Sigmoid colon (tissue), 7 donors: Measurements from ENCODE around the gene ZFAND6. TPM values are rescaled to one million over a fixed set of nuclear protein-coding genes. Genes with fewer than 3 reads are reported as not detected.

Experiments used
- DNase-seq: peaks from one replicate; pipeline ENCODE4 v3.0.0-alpha.2; 2019
- H3K27ac ChIP-seq, 4 donors: fragments of 200-600 bp; sonication (generic); one replicate each; pipeline ENCODE4 v1.5.1; 2016 to 2019; ENCODE audit warnings: mild to moderate bottlenecking in 1 of 4
- H3K27me3 ChIP-seq, 3 donors: fragments of 200-600 bp; sonication (generic); one replicate each; pipeline ENCODE4 v1.5.1; 2019; ENCODE audit warnings: mild to moderate bottlenecking in 1 of 3
- H3K36me3 ChIP-seq, 4 donors: fragments of 200-600 bp; sonication (generic); one replicate each; pipeline ENCODE4 v1.5.1; 2016 to 2019
- H3K4me1 ChIP-seq, 4 donors: fragments of 200-600 bp; sonication (generic); one replicate each; pipeline ENCODE4 v1.5.1; 2017 to 2019
- H3K4me3 ChIP-seq, 4 donors: fragments of 200-600 bp; sonication (generic); one replicate each; pipeline ENCODE4 v1.5.1; 2017 to 2019; ENCODE audit warnings: mild to moderate bottlenecking in 2 of 4, moderate library complexity in 1 of 4
- H3K9me3 ChIP-seq, 4 donors: fragments of 200-600 bp in 3 of 4; sonication (generic) in 3 of 4; one replicate each; pipeline versions ENCODE4 v1.5.1 to v1.6.1; 2013 to 2019
- EP300 ChIP-seq, 4 donors: sonication (generic); formaldehyde crosslinking; IDR thresholded peaks; one replicate each; pipeline ENCODE4 v1.6.1; 2017; ENCODE audit warnings: antibody characterized with exemption in 4 of 4
- POLR2A ChIP-seq, 2 donors: fragments of 450-650 bp; IDR thresholded peaks; one replicate each; pipeline ENCODE4 v1.6.1; 2016; ENCODE audit warnings: antibody characterized with exemption in 2 of 2, mild to moderate bottlenecking in 2 of 2, moderate library complexity in 2 of 2
- POLR2AphosphoS5 ChIP-seq, 4 donors: sonication (generic); formaldehyde crosslinking; IDR thresholded peaks; one replicate each; pipeline ENCODE4 v1.6.1; 2017; ENCODE audit warnings: antibody characterized with exemption in 4 of 4
- WGBS, 2 donors: extraction: QIAGEN DNeasy Blood & Tissue Kit; methylation state at CpG; one replicate each; pipeline ENCODE4 v1.1.7; 2013; 5-methylcytosine and 5-hydroxymethylcytosine counted together
- intact Hi-C: fragments of 100-400 bp; cut with DNase I; formaldehyde crosslinking; loops from one replicate; pipeline ENCODE4 v1.15.1; 2023
- polyA plus RNA-seq, 3 donors: library from polyadenylated mRNA; stranded (reverse); fragments of 200-250 nt; gene quantifications; one replicate each; pipeline ENCODE4 v1.2.3, GENCODE V29; 2013
- total RNA-seq, 4 donors: library from RNA; depleted of rRNA; stranded (reverse); fragments of >200 nt; gene quantifications; one replicate each; pipeline ENCODE4 v1.1.0, GENCODE V29; 2016
- TF ChIP-seq, protein P1 (sequence below), 4 experiments: fragments of 450-650 bp in 3 of 4; fragments of 200-600 bp in 1 of 4; IDR thresholded peaks; one replicate each; pipeline ENCODE4 v1.5.1; 2016 to 2019; ENCODE audit warnings: antibody characterized with exemption in 4 of 4, mild to moderate bottlenecking in 3 of 4, moderate library complexity in 2 of 4
- donor health status: healthy with polysubstance abuse.
- donor health status: Bipolar disorder and iron deficiency.
- donor health status: healthy.

ZFAND6 gene
- total and polyA plus RNA-seq, 7 donors: 65.8 to 188 (median 138) TPM

DNA sequence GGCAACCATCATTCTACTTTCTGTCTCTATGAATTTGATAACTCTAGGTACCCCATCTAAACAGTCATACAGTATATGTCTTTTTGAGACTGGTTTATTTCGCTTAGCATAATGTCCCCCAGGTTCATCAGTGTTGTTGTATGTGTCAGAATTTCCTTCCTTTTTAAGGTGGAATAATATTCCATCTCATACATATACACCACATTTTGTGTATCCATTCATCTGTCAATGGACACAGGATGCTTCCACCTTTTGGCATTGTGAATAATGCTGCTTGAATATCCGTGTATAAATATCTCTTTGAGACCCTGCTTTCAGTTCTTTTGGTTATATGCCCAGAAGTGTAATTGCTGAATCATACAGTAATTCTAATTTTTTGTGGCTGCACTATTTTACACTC lies 10.4 kb upstream of the ZFAND6 start:
- DNase-seq: no peak
- H3K4me1 ChIP-seq: no peaks in the 10 kb centered on the region
- intact Hi-C loops: no loop called here
- H3K9me3 ChIP-seq: no peaks in the 10 kb centered on the region
- H3K27ac ChIP-seq: no peak overlapping the region
- H3K27me3 ChIP-seq: no peaks in the 10 kb centered on the region
- no peak for TF ChIP-seq EP300 (IDR thresholded peaks at IDR 0.05)
- TF ChIP-seq POLR2AphosphoS5 (IDR thresholded peaks at IDR 0.05): no peak
- TF ChIP-seq, protein P1, sequence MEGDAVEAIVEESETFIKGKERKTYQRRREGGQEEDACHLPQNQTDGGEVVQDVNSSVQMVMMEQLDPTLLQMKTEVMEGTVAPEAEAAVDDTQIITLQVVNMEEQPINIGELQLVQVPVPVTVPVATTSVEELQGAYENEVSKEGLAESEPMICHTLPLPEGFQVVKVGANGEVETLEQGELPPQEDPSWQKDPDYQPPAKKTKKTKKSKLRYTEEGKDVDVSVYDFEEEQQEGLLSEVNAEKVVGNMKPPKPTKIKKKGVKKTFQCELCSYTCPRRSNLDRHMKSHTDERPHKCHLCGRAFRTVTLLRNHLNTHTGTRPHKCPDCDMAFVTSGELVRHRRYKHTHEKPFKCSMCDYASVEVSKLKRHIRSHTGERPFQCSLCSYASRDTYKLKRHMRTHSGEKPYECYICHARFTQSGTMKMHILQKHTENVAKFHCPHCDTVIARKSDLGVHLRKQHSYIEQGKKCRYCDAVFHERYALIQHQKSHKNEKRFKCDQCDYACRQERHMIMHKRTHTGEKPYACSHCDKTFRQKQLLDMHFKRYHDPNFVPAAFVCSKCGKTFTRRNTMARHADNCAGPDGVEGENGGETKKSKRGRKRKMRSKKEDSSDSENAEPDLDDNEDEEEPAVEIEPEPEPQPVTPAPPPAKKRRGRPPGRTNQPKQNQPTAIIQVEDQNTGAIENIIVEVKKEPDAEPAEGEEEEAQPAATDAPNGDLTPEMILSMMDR (IDR thresholded peaks at IDR 0.05): no peak
- H3K36me3 ChIP-seq: no peaks in the 10 kb centered on the region
- H3K4me3 ChIP-seq: no peak overlapping the region
- 63 to 79% methylated on average over 2 of the region's 2 CpGs for WGBS, 2 donors

DNA sequence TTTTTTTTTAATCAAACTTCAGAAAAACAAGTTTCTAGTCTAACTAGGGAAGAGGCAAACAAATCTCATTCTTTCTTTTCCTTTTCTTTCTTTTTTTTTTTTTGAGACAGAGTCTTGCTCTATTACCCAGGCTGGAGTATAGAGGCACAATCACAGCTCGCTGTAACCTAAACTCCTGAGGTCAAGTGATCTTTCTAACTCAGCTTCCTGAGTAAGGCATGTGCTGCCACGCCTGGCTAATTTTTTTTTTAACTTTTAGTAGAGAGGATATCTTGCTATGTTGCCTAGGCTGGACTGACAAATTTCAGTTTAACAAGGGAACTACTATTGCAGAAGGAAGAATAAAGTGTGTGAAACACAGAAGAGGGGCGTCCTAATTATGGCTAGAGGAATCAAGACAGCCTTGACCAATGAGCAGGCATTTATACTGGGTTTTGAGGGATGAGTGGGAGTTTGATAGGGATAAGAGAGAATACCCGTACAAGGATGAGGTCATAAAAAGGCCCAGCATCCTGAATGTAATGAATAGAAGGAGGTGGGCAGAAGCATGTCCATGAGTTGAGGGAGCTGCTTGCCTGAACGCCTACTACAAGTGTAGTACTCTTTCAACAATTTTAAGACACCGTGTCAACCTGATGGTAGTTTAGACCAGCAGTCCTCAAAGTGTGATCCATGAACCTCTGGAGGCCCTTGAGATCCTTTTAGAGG lies 6.7 kb upstream of the ZFAND6 start:
- H3K27me3 ChIP-seq: no peaks in the 10 kb centered on the region
- 75% methylated on average over 6 of the region's 6 CpGs for WGBS, 2 donors
- no peaks in the 10 kb centered on the region for H3K4me1 ChIP-seq
- TF ChIP-seq POLR2A (IDR thresholded peaks at IDR 0.05): no peak
- TF ChIP-seq POLR2AphosphoS5 (IDR thresholded peaks at IDR 0.05): no peak
- TF ChIP-seq, protein P1 (IDR thresholded peaks at IDR 0.05): no peak
- no peak for TF ChIP-seq EP300 (IDR thresholded peaks at IDR 0.05)
- DNase-seq: no peak
- H3K4me3 ChIP-seq: no peak overlapping the region
- no peak overlapping the region for H3K27ac ChIP-seq
- H3K9me3 ChIP-seq: no peaks in the 10 kb centered on the region
- intact Hi-C loops: no loop called here
- no peaks in the 10 kb centered on the region for H3K36me3 ChIP-seq

DNA sequence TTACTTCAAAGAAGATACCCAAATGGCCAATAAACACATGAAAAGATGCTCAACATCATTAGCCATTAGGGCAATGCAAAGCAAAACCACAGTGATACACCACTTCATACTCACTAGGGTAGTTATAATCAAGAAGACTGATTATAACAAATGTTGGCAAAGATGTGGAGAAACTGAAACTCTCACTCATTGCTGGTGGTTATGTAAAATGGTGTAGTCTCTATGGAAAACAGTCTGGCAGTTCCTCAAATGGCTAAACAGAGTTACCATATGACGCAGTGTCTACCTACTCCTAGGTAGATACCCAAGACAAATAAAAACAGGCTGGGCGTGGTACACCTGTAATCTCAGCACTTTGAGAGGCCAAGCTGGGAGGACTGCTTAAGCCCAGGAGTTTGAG lies 3.5 kb upstream of the ZFAND6 start:
- peaks cover 0 to 17% (median 13%) of the 10 kb centered on the region in 4 donors for H3K4me1 ChIP-seq
- TF ChIP-seq POLR2AphosphoS5 (IDR thresholded peaks at IDR 0.05): no peak
- TF ChIP-seq, protein P1 (IDR thresholded peaks at IDR 0.05): no peak
- TF ChIP-seq EP300 (IDR thresholded peaks at IDR 0.05): no peak
- no peak for TF ChIP-seq POLR2A (IDR thresholded peaks at IDR 0.05)
- H3K36me3 ChIP-seq: no peaks in the 10 kb centered on the region
- H3K4me3 ChIP-seq: no peak overlapping the region
- 40 to 61% methylated on average over 2 of the region's 2 CpGs for WGBS, 2 donors
- H3K27ac ChIP-seq: no peak overlapping the region
- no peaks in the 10 kb centered on the region for H3K27me3 ChIP-seq
- no peak for DNase-seq
- H3K9me3 ChIP-seq: no peaks in the 10 kb centered on the region
- intact Hi-C loops: no loop called here

DNA sequence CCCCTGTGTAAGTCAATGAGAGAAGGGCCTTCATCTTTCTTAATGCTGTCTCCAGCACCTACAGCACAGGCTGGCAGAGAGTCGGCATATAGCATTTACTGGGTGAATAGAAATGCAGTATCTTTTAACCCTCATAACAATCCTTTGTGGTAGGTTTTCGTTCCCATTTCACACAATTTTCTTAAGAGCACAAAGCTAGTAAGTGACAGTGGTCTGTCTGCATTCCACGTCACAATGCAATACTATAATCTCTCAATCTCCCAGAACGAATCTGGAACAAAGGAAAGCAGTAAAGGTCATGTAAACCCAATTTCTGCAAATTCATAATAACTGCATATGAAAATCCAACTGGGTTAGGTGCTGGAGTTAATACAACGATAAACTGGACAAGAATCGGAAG lies 1.4 kb upstream of the ZFAND6 start:
- TF ChIP-seq, protein P1 (IDR thresholded peaks at IDR 0.05): no peak
- TF ChIP-seq POLR2AphosphoS5 (IDR thresholded peaks at IDR 0.05) (no peak), POLR2A (IDR thresholded peaks at IDR 0.05) (no peak), EP300 (IDR thresholded peaks at IDR 0.05) (no peak)
- Histone ChIP-seq H3K4me3 (no peak overlapping the region), H3K36me3 (no peaks in the 10 kb centered on the region), H3K4me1 (peaks cover 0 to 31% (median 22%) of the 10 kb centered on the region in 4 donors), H3K27me3 (no peaks in the 10 kb centered on the region), H3K27ac (no peak overlapping the region), H3K9me3 (no peaks in the 10 kb centered on the region)
- intact Hi-C loops: loop anchor here (2.0 kb wide), 2 partner anchors 135 to 161 kb away; partner anchors contain the start of gene MTHFS
- DNase-seq: no peak
- 71 to 75% methylated on average over 6 of the region's 6 CpGs for WGBS, 2 donors
